ENCODE results near the gene IMMP2L. TPM values are rescaled to one million over a fixed set of nuclear protein-coding genes. Genes with fewer than 3 reads are reported as not detected.
A peak's percentile ranks its signal among the peaks of the same experiment; 100 is the strongest.

The IMMP2L gene
- total RNA-seq, 1 donor from 2014 or later = 29.7 TPM

DNA sequence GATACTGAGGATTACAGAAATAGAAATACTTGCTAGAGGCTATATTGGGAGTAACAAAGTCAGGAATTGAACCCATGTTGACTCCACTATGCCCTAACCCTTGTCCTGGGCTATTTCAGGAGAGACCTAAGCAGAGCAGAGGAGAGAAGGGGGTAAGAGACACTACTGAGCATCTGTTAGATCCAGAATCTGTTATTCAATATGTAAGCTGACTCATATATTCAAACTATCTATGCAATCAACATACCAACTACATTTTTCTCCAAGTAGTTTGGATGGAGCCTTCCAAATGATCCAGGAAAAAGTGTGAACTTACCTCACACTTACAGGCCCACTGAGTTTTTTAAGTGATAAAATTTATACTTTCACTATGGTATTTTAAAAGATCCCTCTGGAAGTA lies 216.1 kb downstream of the IMMP2L start:
- DNase-seq (ENCODE audit: low spot score, unreplicated experiment) = no peak
- H3K27ac Mint-ChIP-seq = no peak overlapping the region
- no peaks in the 10 kb centered on the region for H3K27me3 Mint-ChIP-seq
- H3K4me1 Mint-ChIP-seq (ENCODE audit: low read depth) = no peaks in the 10 kb centered on the region
- TF ChIP-seq, protein P1, sequence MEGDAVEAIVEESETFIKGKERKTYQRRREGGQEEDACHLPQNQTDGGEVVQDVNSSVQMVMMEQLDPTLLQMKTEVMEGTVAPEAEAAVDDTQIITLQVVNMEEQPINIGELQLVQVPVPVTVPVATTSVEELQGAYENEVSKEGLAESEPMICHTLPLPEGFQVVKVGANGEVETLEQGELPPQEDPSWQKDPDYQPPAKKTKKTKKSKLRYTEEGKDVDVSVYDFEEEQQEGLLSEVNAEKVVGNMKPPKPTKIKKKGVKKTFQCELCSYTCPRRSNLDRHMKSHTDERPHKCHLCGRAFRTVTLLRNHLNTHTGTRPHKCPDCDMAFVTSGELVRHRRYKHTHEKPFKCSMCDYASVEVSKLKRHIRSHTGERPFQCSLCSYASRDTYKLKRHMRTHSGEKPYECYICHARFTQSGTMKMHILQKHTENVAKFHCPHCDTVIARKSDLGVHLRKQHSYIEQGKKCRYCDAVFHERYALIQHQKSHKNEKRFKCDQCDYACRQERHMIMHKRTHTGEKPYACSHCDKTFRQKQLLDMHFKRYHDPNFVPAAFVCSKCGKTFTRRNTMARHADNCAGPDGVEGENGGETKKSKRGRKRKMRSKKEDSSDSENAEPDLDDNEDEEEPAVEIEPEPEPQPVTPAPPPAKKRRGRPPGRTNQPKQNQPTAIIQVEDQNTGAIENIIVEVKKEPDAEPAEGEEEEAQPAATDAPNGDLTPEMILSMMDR (IDR thresholded peaks at IDR 0.05; ENCODE audit: unreplicated experiment) = no peak
- peaks cover 16% of the 10 kb centered on the region for H3K36me3 Mint-ChIP-seq (ENCODE audit: insufficient read depth)
- peaks cover 18% of the 10 kb centered on the region for H3K9me3 Mint-ChIP-seq (ENCODE audit: low read depth)
- no peak overlapping the region for H3K4me3 Mint-ChIP-seq (ENCODE audit: low read depth)

DNA sequence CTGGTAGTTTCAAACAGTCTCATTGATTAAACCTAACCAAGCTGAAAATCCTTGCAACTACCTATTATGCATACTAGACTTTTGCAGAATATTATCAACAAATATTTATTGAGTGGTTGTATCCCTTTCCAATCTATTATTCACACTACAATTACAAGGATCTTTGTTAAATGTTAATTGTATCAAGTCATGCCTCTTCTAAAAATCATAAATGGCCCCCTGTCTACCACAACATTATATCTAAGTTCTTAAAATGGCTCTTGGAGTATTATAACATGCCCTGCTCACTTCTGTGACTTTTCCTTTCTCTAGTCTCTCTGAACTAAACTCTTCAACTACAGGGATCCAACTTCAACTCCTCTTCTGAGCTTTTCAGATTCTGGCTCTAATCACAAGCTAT lies 219.3 kb downstream of the IMMP2L start:
- H3K27ac Mint-ChIP-seq = no peak overlapping the region
- H3K4me1 Mint-ChIP-seq (ENCODE audit: low read depth) = no peaks in the 10 kb centered on the region
- DNase-seq (ENCODE audit: low spot score, unreplicated experiment) = no peak
- no peak overlapping the region for H3K4me3 Mint-ChIP-seq (ENCODE audit: low read depth)
- H3K9me3 Mint-ChIP-seq (ENCODE audit: low read depth) = peaks cover 18% of the 10 kb centered on the region
- peaks cover 16% of the 10 kb centered on the region for H3K36me3 Mint-ChIP-seq (ENCODE audit: insufficient read depth)
- no peaks in the 10 kb centered on the region for H3K27me3 Mint-ChIP-seq
- TF ChIP-seq, protein P1 (IDR thresholded peaks at IDR 0.05; ENCODE audit: unreplicated experiment) = no peak

DNA sequence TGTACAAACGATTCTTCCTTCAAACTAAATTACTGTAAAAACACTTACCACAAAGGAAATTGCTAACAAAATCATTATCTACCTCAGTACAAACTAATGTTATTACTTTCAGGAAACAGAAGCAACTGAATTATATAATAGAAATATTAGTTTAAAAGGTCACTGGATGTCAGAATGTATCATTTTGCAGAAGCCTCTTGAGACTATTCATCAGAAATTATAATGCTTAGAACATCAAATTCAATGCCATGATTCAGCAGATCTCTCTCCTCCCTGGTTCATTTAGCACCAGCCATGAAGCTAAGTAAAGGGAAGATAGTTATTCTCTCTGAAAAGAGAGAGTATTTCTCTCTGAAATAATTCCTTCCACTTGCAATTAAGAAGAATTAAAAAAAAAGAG lies 223.3 kb downstream of the IMMP2L start:
- H3K27ac Mint-ChIP-seq = no peak overlapping the region
- no peaks in the 10 kb centered on the region for H3K4me1 Mint-ChIP-seq (ENCODE audit: low read depth)
- H3K27me3 Mint-ChIP-seq = no peaks in the 10 kb centered on the region
- peaks cover 12% of the 10 kb centered on the region for H3K9me3 Mint-ChIP-seq (ENCODE audit: low read depth)
- DNase-seq (ENCODE audit: low spot score, unreplicated experiment) = no peak
- TF ChIP-seq, protein P1 (IDR thresholded peaks at IDR 0.05; ENCODE audit: unreplicated experiment) = no peak
- H3K36me3 Mint-ChIP-seq (ENCODE audit: insufficient read depth) = peaks cover 8% of the 10 kb centered on the region
- no peak overlapping the region for H3K4me3 Mint-ChIP-seq (ENCODE audit: low read depth)

DNA sequence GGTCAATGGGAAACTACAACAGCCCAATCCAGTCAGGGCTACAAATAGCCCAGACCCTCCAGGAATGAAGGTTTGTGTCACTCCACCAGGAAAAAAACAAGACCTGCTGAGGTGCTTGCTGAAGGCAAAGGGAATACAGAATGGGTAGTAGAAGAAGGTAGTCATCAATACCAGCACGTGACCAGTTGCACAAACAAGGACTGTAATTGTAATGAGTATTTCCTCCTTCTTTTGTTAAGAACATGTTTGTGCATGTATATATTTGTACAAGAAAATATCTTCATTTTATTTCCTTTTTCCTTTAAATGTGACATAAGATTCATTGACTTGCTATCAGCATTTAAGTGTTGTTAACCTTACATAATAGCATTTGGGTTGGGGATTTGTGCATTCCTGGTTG lies 229.3 kb downstream of the IMMP2L start:
- peaks cover 6% of the 10 kb centered on the region for H3K9me3 Mint-ChIP-seq (ENCODE audit: low read depth)
- no peaks in the 10 kb centered on the region for H3K4me1 Mint-ChIP-seq (ENCODE audit: low read depth)
- H3K27me3 Mint-ChIP-seq = no peaks in the 10 kb centered on the region
- peaks cover 1% of the 10 kb centered on the region for H3K36me3 Mint-ChIP-seq (ENCODE audit: insufficient read depth)
- H3K4me3 Mint-ChIP-seq (ENCODE audit: low read depth) = no peak overlapping the region
- TF ChIP-seq, protein P1 (IDR thresholded peaks at IDR 0.05; ENCODE audit: unreplicated experiment) = no peak
- no peak for DNase-seq (ENCODE audit: low spot score, unreplicated experiment)
- H3K27ac Mint-ChIP-seq = no peak overlapping the region

DNA sequence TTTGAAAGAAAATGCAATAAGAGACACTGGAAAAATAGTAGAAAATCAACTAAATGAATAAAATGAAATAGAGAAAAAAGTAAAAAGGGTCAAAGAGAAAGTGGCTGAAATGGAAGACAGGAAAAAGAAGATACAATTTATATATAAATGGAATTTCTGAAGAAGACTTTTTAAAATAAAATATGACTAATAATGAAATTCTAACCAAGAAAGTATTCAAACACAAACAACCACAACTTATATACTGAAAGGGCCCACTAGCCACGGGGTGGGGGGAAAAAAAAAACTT lies 232.1 kb downstream of the IMMP2L start:
- Mint-ChIP-seq H3K9me3 (ENCODE audit: low read depth) (peaks cover 6% of the 10 kb centered on the region), H3K27ac (peak overlapping the region; percentile 8), H3K4me1 (ENCODE audit: low read depth) (no peaks in the 10 kb centered on the region)

More for the DNA sequence above, 232.1 kb downstream of the IMMP2L start:
- DNase-seq (ENCODE audit: low spot score, unreplicated experiment) = no peak
- TF ChIP-seq, protein P1 (IDR thresholded peaks at IDR 0.05; ENCODE audit: unreplicated experiment) = no peak
- no peak overlapping the region for H3K4me3 Mint-ChIP-seq (ENCODE audit: low read depth)
- no peaks in the 10 kb centered on the region for H3K27me3 Mint-ChIP-seq
- peaks cover 1% of the 10 kb centered on the region for H3K36me3 Mint-ChIP-seq (ENCODE audit: insufficient read depth)

Measured in progenitor cell of endocrine pancreas (in vitro differentiated cells).